Esophagus squamous epithelium (tissue), 4 donors: ENCODE measurements around the gene NPSR1.

Experiments
- POLR2A ChIP-seq, 4 donors: fragments of 450-650 bp; IDR thresholded peaks; one replicate each; pipeline ENCODE4 v1.6.1; 2017; ENCODE audit warnings: antibody characterized with exemption in 4 of 4, mild to moderate bottlenecking in 4 of 4, moderate library complexity in 3 of 4
- TF ChIP-seq, protein P1 (sequence below), 6 experiments: fragments of 450-650 bp in 4 of 6; fragments of 200-600 bp in 2 of 6; sonication (generic) in 2 of 6; IDR thresholded peaks; one replicate each; pipeline ENCODE4 v1.5.1; 2016 to 2019; ENCODE audit warnings: antibody characterized with exemption in 6 of 6, mild to moderate bottlenecking in 4 of 6, moderate library complexity in 4 of 6

DNA sequence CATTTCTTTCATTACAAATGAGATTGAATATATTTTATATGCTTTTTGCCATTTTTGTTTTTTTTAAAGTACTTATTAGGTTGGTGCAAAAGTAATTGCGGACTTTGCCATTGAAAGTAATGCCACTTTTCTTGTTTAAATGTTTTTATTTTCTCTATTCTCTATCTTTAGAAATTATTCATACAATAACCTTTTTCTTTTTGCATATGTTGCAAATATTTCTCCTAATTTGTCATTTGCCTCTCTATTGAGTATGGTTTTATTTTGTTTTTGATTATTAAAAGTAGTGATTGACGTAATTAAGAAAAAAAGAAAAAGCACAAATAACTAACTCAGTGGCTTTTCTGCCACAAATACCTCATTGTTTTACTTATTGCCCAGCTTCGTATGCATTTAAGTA, 172.4 kb downstream of the NPSR1 start:
- TF ChIP-seq, protein P1, sequence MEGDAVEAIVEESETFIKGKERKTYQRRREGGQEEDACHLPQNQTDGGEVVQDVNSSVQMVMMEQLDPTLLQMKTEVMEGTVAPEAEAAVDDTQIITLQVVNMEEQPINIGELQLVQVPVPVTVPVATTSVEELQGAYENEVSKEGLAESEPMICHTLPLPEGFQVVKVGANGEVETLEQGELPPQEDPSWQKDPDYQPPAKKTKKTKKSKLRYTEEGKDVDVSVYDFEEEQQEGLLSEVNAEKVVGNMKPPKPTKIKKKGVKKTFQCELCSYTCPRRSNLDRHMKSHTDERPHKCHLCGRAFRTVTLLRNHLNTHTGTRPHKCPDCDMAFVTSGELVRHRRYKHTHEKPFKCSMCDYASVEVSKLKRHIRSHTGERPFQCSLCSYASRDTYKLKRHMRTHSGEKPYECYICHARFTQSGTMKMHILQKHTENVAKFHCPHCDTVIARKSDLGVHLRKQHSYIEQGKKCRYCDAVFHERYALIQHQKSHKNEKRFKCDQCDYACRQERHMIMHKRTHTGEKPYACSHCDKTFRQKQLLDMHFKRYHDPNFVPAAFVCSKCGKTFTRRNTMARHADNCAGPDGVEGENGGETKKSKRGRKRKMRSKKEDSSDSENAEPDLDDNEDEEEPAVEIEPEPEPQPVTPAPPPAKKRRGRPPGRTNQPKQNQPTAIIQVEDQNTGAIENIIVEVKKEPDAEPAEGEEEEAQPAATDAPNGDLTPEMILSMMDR (IDR thresholded peaks at IDR 0.05) = no peak
- TF ChIP-seq POLR2A (IDR thresholded peaks at IDR 0.05) = no peak
